Neural progenitor cell (in vitro differentiated cells): Measurements from ENCODE around the gene SPAG6.

Experiments used
- CTCF ChIP-seq: fragments of 200-600 bp; sonication (generic); IDR thresholded peaks from 2 replicates; pipeline ENCODE4 v1.5.1; 2017; ENCODE audit warnings: antibody characterized with exemption, mild to moderate bottlenecking
- EZH2 ChIP-seq: fragments of 200-600 bp; sonication (generic); IDR thresholded peaks from 2 replicates; pipeline ENCODE4 v1.6.1; 2017; ENCODE audit warnings: antibody characterized with exemption, mild to moderate bottlenecking, moderate library complexity

DNA sequence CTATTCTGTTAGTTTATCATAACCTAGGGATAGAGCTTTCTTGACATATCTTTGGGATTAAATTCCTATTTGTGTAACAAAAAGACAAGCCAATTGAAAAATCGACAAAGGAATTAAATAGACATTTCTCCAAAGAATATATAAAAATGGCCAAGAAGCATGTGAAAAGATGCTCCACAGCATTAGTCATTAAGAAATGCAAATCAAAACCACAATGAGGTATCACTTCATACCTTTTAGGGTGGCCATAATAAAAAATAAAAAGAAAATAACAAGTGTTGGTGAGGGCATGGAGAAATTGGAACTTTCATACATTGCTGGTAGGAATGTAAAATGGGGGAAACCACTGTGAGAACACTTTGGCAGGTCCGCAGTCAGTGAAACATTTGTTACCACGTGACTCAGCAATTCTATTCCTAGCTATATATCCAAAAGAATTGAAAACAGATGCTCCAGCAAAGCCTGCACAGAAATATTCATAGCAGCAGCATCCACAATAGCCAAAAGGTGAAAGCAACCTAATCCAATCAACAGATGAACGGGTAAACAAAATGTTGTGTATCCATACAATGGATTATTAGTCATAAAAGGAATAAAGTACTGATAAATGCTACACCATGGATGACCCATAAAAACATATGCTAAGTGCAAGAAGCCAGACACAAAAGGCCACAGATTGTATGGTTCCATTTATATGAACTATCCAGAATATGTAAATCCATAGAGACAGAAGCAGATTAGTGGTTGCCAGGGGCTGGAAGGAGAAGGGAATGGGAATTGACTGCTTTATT is 20.5 kb downstream of the SPAG6 start:
- TF ChIP-seq EZH2 (no peak), CTCF (no peak)
